Nephron progenitor cell (in vitro differentiated cells): ENCODE results near the gene PHF21B.
A peak's percentile ranks its signal among the peaks of the same experiment; 100 is the strongest.

Source experiments
- DNase-seq: peaks from one replicate; pipeline ENCODE4 v3.0.0; 2021
- H3K27ac Mint-ChIP-seq: 2 replicates; pipeline ENCODE4 v1.8.0; 2021; ENCODE audit warnings: mild to moderate bottlenecking, moderate library complexity, mixed read lengths
- H3K27me3 Mint-ChIP-seq: 2 replicates; pipeline ENCODE4 v1.8.0; 2021; ENCODE audit warnings: mild to moderate bottlenecking, low read depth, mixed read lengths; ENCODE audit not compliant: poor library complexity
- H3K36me3 Mint-ChIP-seq: 2 replicates; pipeline ENCODE4 v1.8.0; 2021; ENCODE audit warnings: low read depth, mixed read lengths
- H3K4me1 Mint-ChIP-seq: 2 replicates; pipeline ENCODE4 v1.8.0; 2021; ENCODE audit warnings: mixed read lengths
- H3K4me3 Mint-ChIP-seq: 2 replicates; pipeline ENCODE4 v1.8.0; 2021; ENCODE audit warnings: mild to moderate bottlenecking, moderate library complexity, mixed read lengths
- H3K9me3 Mint-ChIP-seq: 2 replicates; pipeline ENCODE4 v1.8.0; 2021; ENCODE audit warnings: mild to moderate bottlenecking, moderate library complexity, mixed read lengths
- CTCF ChIP-seq: fragments of 200-600 bp; sonication (generic); IDR thresholded peaks from 2 replicates; pipeline ENCODE4 v1.5.0; 2021; ENCODE audit warnings: antibody characterized with exemption

PHF21B gene

DNA sequence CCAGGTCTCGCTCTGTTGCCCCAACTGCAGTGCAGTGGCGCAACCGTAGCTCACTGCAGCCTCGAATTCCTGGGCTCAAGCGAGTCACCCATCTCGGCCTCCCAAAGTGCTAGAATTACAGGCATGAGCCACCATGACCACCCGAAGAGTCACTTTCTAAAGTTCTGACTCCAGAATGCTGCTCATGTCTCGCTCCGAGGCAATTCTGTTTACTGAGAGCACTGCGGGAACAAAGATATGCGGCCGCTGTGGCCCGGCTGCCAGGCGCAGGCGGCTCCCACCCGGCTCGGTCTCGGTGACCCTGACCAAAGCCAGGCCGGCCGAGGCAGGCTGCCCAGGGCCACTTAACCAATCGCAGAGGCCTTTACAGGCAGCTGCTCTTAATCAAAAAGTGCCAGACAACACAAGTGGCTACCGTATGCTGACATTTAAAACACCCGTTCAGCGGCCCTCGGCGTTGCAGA lies 78.7 kb downstream of the PHF21B start:
- H3K27me3 Mint-ChIP-seq, result no peaks in the 10 kb centered on the region
- H3K27ac Mint-ChIP-seq, result peak overlapping the region; percentile 87
- peaks cover 17% of the 10 kb centered on the region for H3K36me3 Mint-ChIP-seq
- H3K4me1 Mint-ChIP-seq, result peaks cover 81% of the 10 kb centered on the region
- H3K4me3 Mint-ChIP-seq, result no peak overlapping the region
- peak; percentile 33 for DNase-seq
- TF ChIP-seq CTCF, result no peak
- H3K9me3 Mint-ChIP-seq, result no peaks in the 10 kb centered on the region

- no peak overlapping the region for H3K4me3 Mint-ChIP-seq
- no peak for DNase-seq
- peaks cover 81% of the 10 kb centered on the region for H3K4me1 Mint-ChIP-seq
- TF ChIP-seq CTCF, result no peak
- no peaks in the 10 kb centered on the region for H3K9me3 Mint-ChIP-seq
- no peaks in the 10 kb centered on the region for H3K27me3 Mint-ChIP-seq
- peaks cover 18% of the 10 kb centered on the region for H3K36me3 Mint-ChIP-seq
- H3K27ac Mint-ChIP-seq, result peak overlapping the region; percentile 87
Observed at GRCh38 chr22:44930711-44931035, 79.1 kb downstream of the PHF21B start.

DNA sequence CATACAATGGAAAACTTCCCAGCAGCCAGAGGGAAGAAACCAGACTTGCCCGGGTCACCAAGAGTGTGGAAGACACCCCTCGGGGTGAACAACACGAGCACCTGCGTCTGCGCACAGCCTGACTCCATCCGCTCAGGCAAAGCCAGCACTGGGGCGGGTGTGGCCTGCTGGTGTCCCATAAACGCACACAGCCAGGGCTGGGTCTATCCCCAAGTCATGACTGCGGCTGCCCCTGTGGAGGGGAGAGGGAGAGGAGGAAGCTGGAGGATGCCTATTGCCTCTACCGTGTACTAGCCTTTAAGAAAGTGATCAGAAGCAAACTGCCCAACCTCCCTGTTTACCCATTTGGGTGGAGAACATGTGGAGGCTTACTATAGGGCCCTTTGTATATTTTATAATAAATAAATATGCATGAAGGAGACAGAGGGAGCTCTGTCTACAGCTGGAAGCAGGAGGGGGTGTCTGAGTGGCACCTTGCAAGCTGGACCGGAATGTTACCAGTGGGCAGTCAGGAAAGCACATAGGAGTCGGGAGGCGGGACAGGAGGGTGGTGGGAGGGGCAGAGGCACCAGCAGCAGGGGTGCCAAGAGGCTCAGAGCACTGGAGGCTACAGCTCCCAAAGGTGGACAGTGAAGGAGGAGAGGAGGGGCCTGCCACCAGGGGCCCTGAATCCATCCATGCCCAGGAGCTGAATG lies 79.6 kb downstream of the PHF21B start:
- Mint-ChIP-seq H3K4me1 (peaks cover 81% of the 10 kb centered on the region), H3K27ac (no peak overlapping the region), H3K27me3 (no peaks in the 10 kb centered on the region), H3K4me3 (no peak overlapping the region), H3K36me3 (peaks cover 23% of the 10 kb centered on the region), H3K9me3 (peaks cover 2% of the 10 kb centered on the region)
- TF ChIP-seq CTCF, result no peak
- no peak for DNase-seq

GRCh38 chr22:44929359-44930015 lies 80.3 kb downstream of the PHF21B start:
- H3K4me1 Mint-ChIP-seq, result peaks cover 76% of the 10 kb centered on the region
- H3K4me3 Mint-ChIP-seq, result no peak overlapping the region
- peak overlapping the region; percentile 66 for H3K27ac Mint-ChIP-seq
- DNase-seq, result no peak
- H3K27me3 Mint-ChIP-seq, result no peaks in the 10 kb centered on the region
- TF ChIP-seq CTCF, result no peak
- peaks cover 9% of the 10 kb centered on the region for H3K9me3 Mint-ChIP-seq
- H3K36me3 Mint-ChIP-seq, result peaks cover 29% of the 10 kb centered on the region

DNA sequence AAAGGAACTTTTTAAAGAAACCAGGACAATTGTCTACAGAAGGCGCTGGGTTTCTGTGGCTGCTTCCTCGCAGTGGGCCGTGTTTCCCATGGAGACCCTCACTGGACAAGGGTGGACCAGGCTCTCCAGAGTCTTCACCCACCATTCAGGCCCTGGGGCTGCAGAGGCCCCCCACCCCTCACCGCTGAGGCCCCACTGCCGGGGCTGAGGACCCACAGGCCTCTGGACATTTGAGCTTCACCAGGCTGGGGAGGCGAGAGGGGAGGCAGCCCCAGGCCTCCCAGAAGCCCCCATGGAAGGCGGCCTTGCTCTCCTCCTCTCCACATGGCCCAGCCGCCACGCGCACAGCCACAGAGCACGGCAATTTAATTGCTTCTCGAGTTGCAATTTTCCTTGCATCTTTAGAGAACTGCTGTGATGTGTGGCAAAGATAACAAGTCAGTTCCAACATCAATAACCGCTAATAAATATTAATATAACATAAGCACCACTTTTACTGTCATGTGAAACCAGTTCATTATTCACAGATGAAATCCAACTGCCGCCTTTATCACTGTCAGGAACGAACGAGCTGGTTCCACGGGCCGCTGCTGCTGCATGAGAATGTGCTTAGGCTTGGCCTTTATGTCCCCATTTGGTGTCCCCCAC lies 81.0 kb downstream of the PHF21B start:
- no peak for DNase-seq
- Mint-ChIP-seq H3K4me1 (peaks cover 69% of the 10 kb centered on the region), H3K9me3 (peaks cover 13% of the 10 kb centered on the region), H3K36me3 (peaks cover 33% of the 10 kb centered on the region), H3K4me3 (no peak overlapping the region), H3K27me3 (no peaks in the 10 kb centered on the region), H3K27ac (peak overlapping the region; percentile 66)
- TF ChIP-seq CTCF, result no peak
